GM23338 (cell line): ENCODE data around the gene PGLYRP4. TPM values are rescaled to one million over a fixed set of nuclear protein-coding genes. Genes with fewer than 3 reads are reported as not detected.

Experiments
- polyA plus RNA-seq: library from polyadenylated mRNA; unstranded; fragments of >200 nt; fragmentation: Nextera tagmentation; extraction: Ambion mirVana; gene quantifications from 2 replicates; pipeline ENCODE4 v1.2.1, GENCODE V29; 2016
- small RNA-seq: library from RNA; depleted of rRNA; stranded (forward); fragments of <200 nt; gene quantifications from one replicate; pipeline ENCODE3, GENCODE V24; 2014; ENCODE audit warnings: low replicate concordance
- total RNA-seq: library from RNA; depleted of rRNA; stranded (reverse); fragments of >200 nt; shearing (Covaris generic); gene quantifications from 2 replicates; pipeline ENCODE4 v1.2.3, GENCODE V29; 2014; rRNA removed

PGLYRP4 gene
- total and polyA plus RNA-seq, 2 experiments from 2014 or later = not detected

Small RNA genes lying within 50 kb of the gene (small RNA-seq; reads per million reads assigned to genes)
- gene RNU6-160P (not detected), gene S100A15A (not detected)

Other genes with a start within 250 kb of the PGLYRP4 start
- gene SPRR2F, start 235.3 kb downstream of the PGLYRP4 start, total RNA-seq = not detected in 2 replicates
- gene SPRR2F, start 235.3 kb downstream of the PGLYRP4 start, polyA plus RNA-seq = 0.44 and 0.57 TPM in 2 replicates
- gene SPRR2G, start 198.0 kb downstream of the PGLYRP4 start, total RNA-seq = not detected in 2 replicates
- not detected in 2 replicates for gene SPRR2G, start 198.0 kb downstream of the PGLYRP4 start, polyA plus RNA-seq
- not detected in 2 replicates for gene LELP1, start 145.4 kb downstream of the PGLYRP4 start, total RNA-seq
- gene LELP1, start 145.4 kb downstream of the PGLYRP4 start, polyA plus RNA-seq = not detected in 2 replicates
- not detected in 2 replicates for gene PRR9, start 131.3 kb downstream of the PGLYRP4 start, total RNA-seq
- gene PRR9, start 131.3 kb downstream of the PGLYRP4 start, polyA plus RNA-seq = not detected in 2 replicates
- not detected in 2 replicates for gene LORICRIN, start 89.2 kb downstream of the PGLYRP4 start, total RNA-seq
- gene LORICRIN, start 89.2 kb downstream of the PGLYRP4 start, polyA plus RNA-seq = 0.23 and 0.24 TPM in 2 replicates
- not detected in 2 replicates for gene PGLYRP3, start 35.9 kb downstream of the PGLYRP4 start, total RNA-seq
- not detected in 2 replicates for gene PGLYRP3, start 35.9 kb downstream of the PGLYRP4 start, polyA plus RNA-seq
- gene S100A9, start 9.0 kb upstream of the PGLYRP4 start, total RNA-seq = not detected in 2 replicates
- not detected in 2 replicates for gene S100A9, start 9.0 kb upstream of the PGLYRP4 start, polyA plus RNA-seq
- not detected in 2 replicates for gene S100A12, start 26.8 kb upstream of the PGLYRP4 start, total RNA-seq
- not detected in 2 replicates for gene S100A12, start 26.8 kb upstream of the PGLYRP4 start, polyA plus RNA-seq
- not detected in 2 replicates for gene S100A8, start 42.2 kb upstream of the PGLYRP4 start, total RNA-seq
- not detected in 2 replicates for gene S100A8, start 42.2 kb upstream of the PGLYRP4 start, polyA plus RNA-seq
- gene S100A7A, start 67.7 kb upstream of the PGLYRP4 start, total RNA-seq = not detected in 2 replicates
- not detected in 2 replicates for gene S100A7A, start 67.7 kb upstream of the PGLYRP4 start, polyA plus RNA-seq
- not detected in 2 replicates for gene S100A7, start 111.8 kb upstream of the PGLYRP4 start, total RNA-seq
- not detected in 2 replicates for gene S100A7, start 111.8 kb upstream of the PGLYRP4 start, polyA plus RNA-seq
- gene S100A6, start 187.2 kb upstream of the PGLYRP4 start, total RNA-seq = 7.3 and 9.4 TPM in 2 replicates
- 77.5 and 98.0 TPM in 2 replicates for gene S100A6, start 187.2 kb upstream of the PGLYRP4 start, polyA plus RNA-seq
- not detected in 2 replicates for gene S100A5, start 192.1 kb upstream of the PGLYRP4 start, total RNA-seq
- gene S100A5, start 192.1 kb upstream of the PGLYRP4 start, polyA plus RNA-seq = 0.47 TPM in 1 of 2 replicates, not detected in the other
- 8.2 and 14.2 TPM in 2 replicates for gene S100A4, start 197.0 kb upstream of the PGLYRP4 start, total RNA-seq
- gene S100A4, start 197.0 kb upstream of the PGLYRP4 start, polyA plus RNA-seq = 34.6 and 36.0 TPM in 2 replicates
- gene S100A3, start 200.4 kb upstream of the PGLYRP4 start, total RNA-seq = not detected in 2 replicates
- not detected in 2 replicates for gene S100A3, start 200.4 kb upstream of the PGLYRP4 start, polyA plus RNA-seq
- 0.66 TPM in 1 of 2 replicates, not detected in the other for gene S100A2, start 217.0 kb upstream of the PGLYRP4 start, total RNA-seq
- gene S100A2, start 217.0 kb upstream of the PGLYRP4 start, polyA plus RNA-seq = 0.89 and 1.1 TPM in 2 replicates